ENCODE measurements around the gene AAK1.
"Not testable (repeated sequence)": the region's sequence is repeated elsewhere in the genome, so short reads cannot be mapped to it uniquely, and the experiment has no call there.

Gene AAK1

GRCh38 chr2:69659349-69659748 is 15.8 kb upstream of the AAK1 start:
- DNase-seq, result no peak

GRCh38 chr2:69652206-69652605 is 8.7 kb upstream of the AAK1 start:
- no peak for DNase-seq

GRCh38 chr2:69647196-69647595 is 3.7 kb upstream of the AAK1 start:
- DNase-seq, result not testable (repeated sequence)

GRCh38 chr2:69646714-69647113 is 3.2 kb upstream of the AAK1 start:
- no peak for DNase-seq

- peak; percentile 31 for DNase-seq
Measured at GRCh38 chr2:69645921-69646320, 2.4 kb upstream of the AAK1 start.

GRCh38 chr2:69645031-69645431 is 1.5 kb upstream of the AAK1 start:
- DNase-seq, result peak; percentile 35

GRCh38 chr2:69644506-69644979 is 1.0 kb upstream of the AAK1 start:
- no peak for DNase-seq

- peak; percentile 42 for DNase-seq
Measured at GRCh38 chr2:69642709-69643601, 584 bp downstream of the AAK1 start.

- DNase-seq, result no peak
Measured at GRCh38 chr2:69641887-69642708, 1.4 kb downstream of the AAK1 start.

GRCh38 chr2:69641471-69641870 is 2.1 kb downstream of the AAK1 start:
- DNase-seq, result no peak

GRCh38 chr2:69639266-69639665 is 4.3 kb downstream of the AAK1 start:
- DNase-seq, result no peak

- DNase-seq, result no peak
Measured at GRCh38 chr2:69638630-69639029, 4.9 kb downstream of the AAK1 start.

GRCh38 chr2:69637923-69638322 is 5.6 kb downstream of the AAK1 start:
- DNase-seq, result no peak

- no peak for DNase-seq
Measured at GRCh38 chr2:69636395-69636794, 7.1 kb downstream of the AAK1 start.

- DNase-seq, result no peak
Measured at GRCh38 chr2:69635432-69635831, 8.1 kb downstream of the AAK1 start.

- DNase-seq, result no peak
Measured at GRCh38 chr2:69634196-69634821, 9.2 kb downstream of the AAK1 start.

- no peak for DNase-seq
Measured at GRCh38 chr2:69631402-69631801, 12.1 kb downstream of the AAK1 start.

- DNase-seq, result no peak
Measured at GRCh38 chr2:69629921-69630608, 13.5 kb downstream of the AAK1 start.

- no peak for DNase-seq
Measured at GRCh38 chr2:69628325-69629021, 15.1 kb downstream of the AAK1 start.

- no peak for DNase-seq
Measured at GRCh38 chr2:69625078-69625795, 18.3 kb downstream of the AAK1 start.

- no peak for DNase-seq
Measured at GRCh38 chr2:69624611-69625010, 18.9 kb downstream of the AAK1 start.
